NT2/D1 (cell line): ENCODE measurements around the gene TESPA1.
A peak's percentile ranks its signal among the peaks of the same experiment; 100 is the strongest.

Source experiments
- DNase-seq: peaks from one replicate; pipeline ENCODE4 v3.0.0-alpha.2; 2011; ENCODE audit warnings: low read depth, low spot score
- H3K27me3 ChIP-seq: 2 replicates; pipeline ENCODE4 v1.6.0; 2011; ENCODE audit warnings: mild to moderate bottlenecking; ENCODE audit not compliant: insufficient read length, insufficient read depth
- H3K36me3 ChIP-seq: 2 replicates; pipeline ENCODE4 v1.6.1; 2011; ENCODE audit warnings: mild to moderate bottlenecking, low read length, mixed read lengths; ENCODE audit not compliant: insufficient read depth, insufficient read length
- H3K4me1 ChIP-seq: 2 replicates; pipeline ENCODE4 v1.5.1; 2011; ENCODE audit not compliant: insufficient read depth, insufficient read length
- H3K4me3 ChIP-seq: 2 replicates; pipeline ENCODE4 v1.5.1; 2011; ENCODE audit warnings: low read depth; ENCODE audit not compliant: insufficient read length
- H3K9ac ChIP-seq: 2 replicates; pipeline ENCODE4 v1.6.0; 2011; ENCODE audit warnings: low read depth; ENCODE audit not compliant: insufficient read length
- H3K9me3 ChIP-seq: 2 replicates; pipeline ENCODE4 v1.5.1; 2011; ENCODE audit warnings: mild to moderate bottlenecking, low read length; ENCODE audit not compliant: insufficient read depth
- SUZ12 ChIP-seq: IDR thresholded peaks from 2 replicates; pipeline ENCODE4 v1.6.1; 2011; ENCODE audit not compliant: insufficient read length, insufficient read depth; ENCODE audit errors: extremely low read depth
- YY1 ChIP-seq: IDR thresholded peaks from 2 replicates; pipeline ENCODE4 v1.6.1; 2011; ENCODE audit not compliant: insufficient read length, insufficient read depth
- ZNF274 ChIP-seq: IDR thresholded peaks from 2 replicates; pipeline ENCODE4 v1.6.1; 2011; ENCODE audit warnings: mild to moderate bottlenecking, low read depth, low read length

TESPA1 gene

DNA sequence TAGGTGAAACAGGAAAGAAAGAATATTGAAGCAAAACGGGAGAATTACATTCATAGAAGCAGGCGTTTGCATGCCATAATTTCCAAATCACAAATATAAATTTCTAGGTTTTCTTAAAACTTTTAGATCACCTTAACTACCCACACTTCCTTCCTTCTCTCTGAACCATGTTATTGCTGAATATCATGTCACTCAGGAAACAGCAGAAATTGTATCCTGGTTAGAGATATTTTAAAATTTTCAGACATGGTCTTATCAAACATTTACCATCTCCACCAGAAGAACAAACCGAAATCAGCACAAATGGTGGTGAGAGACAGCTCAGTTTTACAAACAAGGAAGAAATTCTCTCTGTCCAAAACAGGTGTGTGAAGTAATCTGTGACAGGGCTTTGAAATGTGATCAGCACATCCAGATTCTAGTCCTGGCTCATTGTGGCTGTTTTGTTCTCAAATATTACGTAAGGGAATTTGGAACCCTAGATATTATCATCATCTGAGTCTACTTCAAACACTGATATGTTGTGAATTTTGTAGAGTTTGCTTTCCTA, 16.3 kb downstream of the TESPA1 start:
- no peak for DNase-seq
- TF ChIP-seq SUZ12, result no peak
- TF ChIP-seq ZNF274, result no peak
- no peak for TF ChIP-seq YY1
- H3K27me3 ChIP-seq, result no peaks in the 10 kb centered on the region
- H3K9ac ChIP-seq, result no peak overlapping the region
- H3K9me3 ChIP-seq, result no peaks in the 10 kb centered on the region
- H3K4me1 ChIP-seq, result no peaks in the 10 kb centered on the region
- H3K4me3 ChIP-seq, result no peak overlapping the region
- H3K36me3 ChIP-seq, result no peaks in the 10 kb centered on the region

DNA sequence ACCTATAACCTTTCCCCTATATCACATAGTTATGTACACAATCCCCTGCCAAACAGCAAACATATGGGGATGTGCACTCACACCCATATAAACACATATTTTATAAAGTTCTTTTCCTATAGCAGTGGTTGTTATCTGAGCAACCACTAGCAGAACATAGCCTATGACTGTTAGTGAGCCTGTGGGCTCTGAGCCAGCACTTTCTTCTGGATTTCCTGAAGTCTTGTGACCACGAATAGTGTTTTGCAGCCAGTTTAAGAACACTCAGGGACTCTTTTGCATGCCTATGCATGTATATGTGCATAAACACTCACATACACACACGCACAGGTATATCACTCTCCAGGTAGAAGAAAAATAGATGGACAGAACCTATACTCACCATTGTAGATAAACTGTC, 17.1 kb downstream of the TESPA1 start:
- H3K9me3 ChIP-seq, result no peaks in the 10 kb centered on the region
- no peak for DNase-seq
- no peak overlapping the region for H3K4me3 ChIP-seq
- no peaks in the 10 kb centered on the region for H3K4me1 ChIP-seq
- no peaks in the 10 kb centered on the region for H3K27me3 ChIP-seq
- TF ChIP-seq YY1, result no peak
- no peak for TF ChIP-seq ZNF274
- no peak for TF ChIP-seq SUZ12
- no peaks in the 10 kb centered on the region for H3K36me3 ChIP-seq
- H3K9ac ChIP-seq, result no peak overlapping the region

DNA sequence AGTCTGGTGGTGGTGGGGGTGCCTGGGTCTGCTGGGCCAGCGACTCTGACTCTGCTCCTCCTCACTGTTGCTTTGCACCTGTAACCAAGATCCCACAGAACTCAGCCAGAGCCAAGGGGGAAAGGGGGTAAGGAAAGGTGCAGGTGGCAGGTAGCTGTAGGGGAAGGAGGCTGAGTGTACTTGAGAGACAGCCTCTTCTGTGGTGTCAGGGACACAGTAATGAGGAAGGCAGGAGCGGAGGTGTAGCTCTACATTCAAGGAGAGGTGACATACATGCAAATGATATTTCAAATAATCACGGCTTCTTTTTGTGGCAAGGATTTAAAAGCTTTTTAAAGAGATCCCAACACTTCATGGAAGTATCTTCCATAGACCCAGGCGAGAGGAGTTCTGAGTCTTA, 23.4 kb downstream of the TESPA1 start:
- Histone ChIP-seq H3K9ac (no peak overlapping the region), H3K36me3 (no peaks in the 10 kb centered on the region), H3K9me3 (no peaks in the 10 kb centered on the region), H3K27me3 (no peaks in the 10 kb centered on the region), H3K4me1 (no peaks in the 10 kb centered on the region), H3K4me3 (no peak overlapping the region)
- DNase-seq, result no peak
- TF ChIP-seq ZNF274, result no peak
- no peak for TF ChIP-seq YY1
- TF ChIP-seq SUZ12, result no peak

DNA sequence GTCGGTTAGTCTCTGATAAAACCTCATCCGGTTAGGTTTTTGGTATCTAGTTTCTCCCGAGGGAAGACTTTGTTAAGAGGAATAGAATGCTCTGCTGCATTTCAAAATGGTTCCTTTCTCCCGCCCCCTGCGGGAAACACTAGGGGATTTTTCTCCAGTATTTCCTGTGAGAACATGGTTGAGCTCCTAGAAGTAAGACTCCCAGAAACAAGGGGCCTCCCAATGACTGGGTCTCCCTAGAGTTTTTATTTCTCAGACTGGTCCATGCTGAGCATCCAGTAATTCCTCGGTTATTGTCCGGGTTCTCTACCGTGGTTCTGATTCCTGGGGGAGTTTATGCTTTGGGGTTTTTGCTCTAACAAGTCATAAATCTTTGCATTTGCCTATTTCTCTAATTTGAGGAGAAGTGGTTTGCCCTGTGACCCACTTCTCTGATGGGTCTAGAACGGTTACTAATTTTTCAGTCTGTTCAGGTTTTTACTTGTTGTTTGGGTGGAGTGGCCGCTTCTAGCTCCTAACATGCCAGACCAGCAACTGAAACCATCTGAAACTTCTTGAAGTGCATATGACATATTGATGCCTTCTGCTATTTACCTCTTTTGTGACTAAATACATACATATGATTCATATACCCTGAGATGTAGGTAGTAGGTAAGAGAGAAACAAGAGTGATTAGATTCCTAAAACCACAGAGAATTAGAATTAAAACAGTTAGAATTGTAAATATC, 25.1 kb downstream of the TESPA1 start:
- TF ChIP-seq YY1 (no peak), SUZ12 (no peak)
- Histone ChIP-seq H3K4me3 (no peak overlapping the region), H3K9ac (no peak overlapping the region), H3K27me3 (no peaks in the 10 kb centered on the region), H3K36me3 (no peaks in the 10 kb centered on the region), H3K4me1 (no peaks in the 10 kb centered on the region), H3K9me3 (no peaks in the 10 kb centered on the region)
- no peak for DNase-seq

DNA sequence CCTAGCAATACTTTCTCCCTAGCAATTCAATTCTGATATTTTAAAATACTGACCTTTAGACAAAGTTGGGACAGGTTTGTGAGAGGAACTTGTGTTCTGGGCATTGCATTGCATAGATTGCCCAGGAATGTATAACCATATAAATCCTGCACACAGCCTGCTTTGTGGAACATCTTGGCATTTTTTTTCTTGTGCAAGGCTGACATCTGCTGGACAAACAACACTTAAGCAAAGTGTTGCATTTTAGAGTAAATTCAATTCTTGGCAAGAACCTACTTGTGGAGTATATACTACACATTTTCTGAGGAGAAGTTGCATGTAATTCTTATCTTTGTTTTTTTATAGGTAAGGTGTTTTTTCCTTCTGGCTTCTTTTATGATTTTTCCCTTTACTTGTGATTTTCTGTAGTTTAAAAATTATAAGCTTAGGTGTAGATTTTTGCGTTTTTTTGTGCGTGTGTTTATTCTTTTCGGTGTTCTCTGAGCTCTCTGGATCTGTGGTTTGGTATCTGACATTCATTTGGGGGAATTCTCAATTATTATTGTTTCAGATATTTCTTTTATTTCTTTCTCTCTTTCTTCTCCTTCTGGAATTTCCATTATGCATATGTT, 26.4 kb downstream of the TESPA1 start:
- H3K9me3 ChIP-seq, result no peaks in the 10 kb centered on the region
- no peak overlapping the region for H3K4me3 ChIP-seq
- TF ChIP-seq ZNF274 (no peak), YY1 (no peak)
- H3K27me3 ChIP-seq, result no peaks in the 10 kb centered on the region
- H3K9ac ChIP-seq, result no peak overlapping the region
- no peaks in the 10 kb centered on the region for H3K36me3 ChIP-seq
- DNase-seq, result peak; percentile 54
- H3K4me1 ChIP-seq, result no peaks in the 10 kb centered on the region

DNA sequence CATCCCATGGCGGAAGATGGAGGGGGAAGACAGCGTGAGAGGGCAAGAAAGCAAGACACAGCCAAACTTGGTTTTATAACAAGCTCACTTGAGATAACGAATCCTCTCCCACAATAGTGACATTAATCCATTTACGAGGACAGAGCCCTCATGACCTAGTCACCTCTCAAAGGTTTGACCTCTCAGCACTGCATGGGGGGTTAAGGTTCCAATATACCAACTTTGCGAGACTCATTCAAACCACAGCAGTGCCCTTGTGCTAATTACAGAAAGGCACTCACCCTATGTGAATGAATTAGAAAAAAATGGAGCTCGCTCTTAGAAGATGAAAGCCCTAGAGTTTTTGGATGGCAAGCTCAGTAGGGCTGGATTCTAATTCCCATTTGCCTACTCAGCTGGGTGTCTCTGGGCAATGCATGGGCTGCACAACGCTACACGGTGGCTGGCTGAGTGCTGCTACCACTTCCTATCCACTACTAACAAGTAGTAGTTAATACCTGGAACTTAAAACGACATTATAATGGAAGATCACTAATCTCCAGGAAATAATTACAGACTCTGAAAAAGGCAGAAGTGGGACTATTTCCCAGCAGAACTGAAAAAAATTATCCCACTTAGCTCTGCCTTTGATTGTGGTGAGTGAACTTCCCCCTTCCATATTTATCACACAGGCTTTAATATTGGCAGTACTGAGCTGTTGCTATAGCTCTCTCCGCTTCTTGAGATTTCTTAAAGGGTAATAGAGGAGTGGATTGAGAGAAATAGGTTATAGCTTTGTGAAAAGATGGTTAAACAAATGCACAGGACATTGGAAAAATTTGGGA, 27.5 kb downstream of the TESPA1 start:
- no peak for TF ChIP-seq YY1
- no peak for TF ChIP-seq SUZ12
- TF ChIP-seq ZNF274, result no peak
- H3K4me3 ChIP-seq, result no peak overlapping the region
- no peaks in the 10 kb centered on the region for H3K9me3 ChIP-seq
- H3K27me3 ChIP-seq, result no peaks in the 10 kb centered on the region
- H3K4me1 ChIP-seq, result no peaks in the 10 kb centered on the region
- no peaks in the 10 kb centered on the region for H3K36me3 ChIP-seq
- DNase-seq, result no peak
- H3K9ac ChIP-seq, result no peak overlapping the region

DNA sequence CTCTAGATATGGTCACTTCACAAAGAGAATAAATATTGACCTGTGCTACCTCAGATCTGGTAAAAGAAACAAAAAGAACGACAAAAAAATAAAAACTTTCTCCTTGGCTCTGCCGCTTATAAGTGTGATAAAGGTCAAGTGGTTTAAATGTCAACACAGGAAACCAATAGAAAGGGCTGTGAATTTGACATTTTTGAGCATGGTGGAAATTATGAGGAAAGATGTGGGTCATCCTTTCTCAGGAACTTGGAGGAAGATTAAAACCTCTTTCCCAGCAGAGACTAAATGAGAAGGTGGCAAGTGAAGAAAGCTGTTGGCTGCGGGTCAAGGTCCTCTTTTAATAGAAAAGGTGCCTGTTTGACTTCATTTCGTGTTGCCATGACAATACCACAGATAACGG, 28.2 kb downstream of the TESPA1 start:
- DNase-seq, result no peak
- no peaks in the 10 kb centered on the region for H3K9me3 ChIP-seq
- H3K36me3 ChIP-seq, result no peaks in the 10 kb centered on the region
- no peaks in the 10 kb centered on the region for H3K4me1 ChIP-seq
- no peaks in the 10 kb centered on the region for H3K27me3 ChIP-seq
- no peak for TF ChIP-seq YY1
- no peak for TF ChIP-seq ZNF274
- no peak for TF ChIP-seq SUZ12
- no peak overlapping the region for H3K9ac ChIP-seq
- no peak overlapping the region for H3K4me3 ChIP-seq
